Neural cell (in vitro differentiated cells): ENCODE results near the gene NPSR1.
"Not testable (repeated sequence)": the region's sequence is repeated elsewhere in the genome, so short reads cannot be mapped to it uniquely, and the experiment has no call there.

Source experiments
- CTCF ChIP-seq: fragments of 450-650 bp; IDR thresholded peaks from 2 replicates; pipeline ENCODE4 v1.5.1; 2014; ENCODE audit warnings: antibody characterized with exemption, mild to moderate bottlenecking, moderate library complexity; ENCODE audit not compliant: poor library complexity, severe bottlenecking
- EP300 ChIP-seq: fragments of 450-650 bp; conservative IDR thresholded peaks from 2 replicates; pipeline ENCODE4 v1.6.1; 2014; ENCODE audit warnings: antibody characterized with exemption, mild to moderate bottlenecking, moderate library complexity; ENCODE audit not compliant: poor library complexity, severe bottlenecking
- EZH2 ChIP-seq: fragments of 200-600, 300-800 bp; shearing (Covaris generic), sonication (generic); IDR thresholded peaks from 2 replicates; pipeline ENCODE4 v1.6.1; 2014; ENCODE audit warnings: antibody characterized with exemption, low read length, borderline replicate concordance, mild to moderate bottlenecking; ENCODE audit not compliant: insufficient read depth, poor library complexity, severe bottlenecking
- MXI1 ChIP-seq: fragments of 450-650 bp; conservative IDR thresholded peaks from 2 replicates; pipeline ENCODE4 v1.6.1; 2014; ENCODE audit warnings: antibody characterized with exemption, mild to moderate bottlenecking; ENCODE audit not compliant: poor library complexity, severe bottlenecking
- POLR2AphosphoS5 ChIP-seq: IDR thresholded peaks from 2 replicates; pipeline ENCODE4 v1.6.1; 2012
- RAD21 ChIP-seq: fragments of 450-650 bp; conservative IDR thresholded peaks from 2 replicates; pipeline ENCODE4 v1.6.1; 2014; ENCODE audit warnings: antibody characterized with exemption, mild to moderate bottlenecking, moderate library complexity
- REST ChIP-seq: IDR thresholded peaks from 2 replicates; pipeline ENCODE4 v1.6.1; 2012; ENCODE audit warnings: borderline replicate concordance
- SMC3 ChIP-seq: fragments of 450-650 bp; conservative IDR thresholded peaks from 2 replicates; pipeline ENCODE4 v1.6.1; 2014; ENCODE audit warnings: antibody characterized with exemption, mild to moderate bottlenecking, moderate library complexity; ENCODE audit not compliant: poor library complexity
- TAF1 ChIP-seq: IDR thresholded peaks from 2 replicates; pipeline ENCODE4 v1.6.1; 2012; ENCODE audit warnings: low read depth

GRCh38 chr7:34874329-34874728 lies 216.3 kb downstream of the NPSR1 start:
- TF ChIP-seq SMC3, CTCF, RAD21, MXI1, POLR2AphosphoS5, EZH2, EP300, TAF1, REST: not testable (repeated sequence)
